LNCaP clone FGC (cell line): ENCODE data around the gene ADGRG6.
A peak's percentile ranks its signal among the peaks of the same experiment; 100 is the strongest.

Experiments
- DNase-seq: peaks from one replicate; pipeline ENCODE4 v3.0.0-alpha.2; 2011; ENCODE audit warnings: low read depth
- H3K4me3 ChIP-seq: 2 replicates; pipeline ENCODE4 v1.5.1; 2011; ENCODE audit warnings: mild to moderate bottlenecking, low read depth, low read length, control low read depth
- TF ChIP-seq, protein P1 (sequence below): IDR thresholded peaks from 2 replicates; pipeline ENCODE4 v1.5.1; 2012; ENCODE audit warnings: mild to moderate bottlenecking; ENCODE audit not compliant: control insufficient read depth, insufficient read depth; ENCODE audit errors: extremely low read depth

ADGRG6 gene

DNA sequence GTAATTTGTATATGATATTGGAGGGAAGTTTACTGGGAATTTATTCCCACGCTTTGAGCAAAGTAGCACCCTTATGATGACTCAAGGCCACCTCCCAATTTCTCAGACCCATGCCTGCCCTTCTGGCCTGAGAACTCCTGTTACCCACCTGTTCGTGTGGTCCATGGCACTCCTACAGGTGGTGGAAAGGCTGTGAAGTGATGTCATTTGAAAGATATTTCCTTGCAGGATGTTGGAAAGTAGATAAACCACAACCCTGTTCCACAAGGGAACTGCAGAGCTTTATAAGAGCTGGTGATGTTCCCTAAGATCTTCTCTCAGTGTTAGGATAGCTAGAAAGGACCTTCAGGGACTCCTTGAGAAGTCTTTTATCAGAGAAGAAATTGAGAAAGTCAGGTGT lies 70.5 kb downstream of the ADGRG6 start:
- H3K4me3 ChIP-seq = no peak overlapping the region
- TF ChIP-seq, protein P1, sequence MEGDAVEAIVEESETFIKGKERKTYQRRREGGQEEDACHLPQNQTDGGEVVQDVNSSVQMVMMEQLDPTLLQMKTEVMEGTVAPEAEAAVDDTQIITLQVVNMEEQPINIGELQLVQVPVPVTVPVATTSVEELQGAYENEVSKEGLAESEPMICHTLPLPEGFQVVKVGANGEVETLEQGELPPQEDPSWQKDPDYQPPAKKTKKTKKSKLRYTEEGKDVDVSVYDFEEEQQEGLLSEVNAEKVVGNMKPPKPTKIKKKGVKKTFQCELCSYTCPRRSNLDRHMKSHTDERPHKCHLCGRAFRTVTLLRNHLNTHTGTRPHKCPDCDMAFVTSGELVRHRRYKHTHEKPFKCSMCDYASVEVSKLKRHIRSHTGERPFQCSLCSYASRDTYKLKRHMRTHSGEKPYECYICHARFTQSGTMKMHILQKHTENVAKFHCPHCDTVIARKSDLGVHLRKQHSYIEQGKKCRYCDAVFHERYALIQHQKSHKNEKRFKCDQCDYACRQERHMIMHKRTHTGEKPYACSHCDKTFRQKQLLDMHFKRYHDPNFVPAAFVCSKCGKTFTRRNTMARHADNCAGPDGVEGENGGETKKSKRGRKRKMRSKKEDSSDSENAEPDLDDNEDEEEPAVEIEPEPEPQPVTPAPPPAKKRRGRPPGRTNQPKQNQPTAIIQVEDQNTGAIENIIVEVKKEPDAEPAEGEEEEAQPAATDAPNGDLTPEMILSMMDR = no peak
- peak; percentile 65 for DNase-seq

DNA sequence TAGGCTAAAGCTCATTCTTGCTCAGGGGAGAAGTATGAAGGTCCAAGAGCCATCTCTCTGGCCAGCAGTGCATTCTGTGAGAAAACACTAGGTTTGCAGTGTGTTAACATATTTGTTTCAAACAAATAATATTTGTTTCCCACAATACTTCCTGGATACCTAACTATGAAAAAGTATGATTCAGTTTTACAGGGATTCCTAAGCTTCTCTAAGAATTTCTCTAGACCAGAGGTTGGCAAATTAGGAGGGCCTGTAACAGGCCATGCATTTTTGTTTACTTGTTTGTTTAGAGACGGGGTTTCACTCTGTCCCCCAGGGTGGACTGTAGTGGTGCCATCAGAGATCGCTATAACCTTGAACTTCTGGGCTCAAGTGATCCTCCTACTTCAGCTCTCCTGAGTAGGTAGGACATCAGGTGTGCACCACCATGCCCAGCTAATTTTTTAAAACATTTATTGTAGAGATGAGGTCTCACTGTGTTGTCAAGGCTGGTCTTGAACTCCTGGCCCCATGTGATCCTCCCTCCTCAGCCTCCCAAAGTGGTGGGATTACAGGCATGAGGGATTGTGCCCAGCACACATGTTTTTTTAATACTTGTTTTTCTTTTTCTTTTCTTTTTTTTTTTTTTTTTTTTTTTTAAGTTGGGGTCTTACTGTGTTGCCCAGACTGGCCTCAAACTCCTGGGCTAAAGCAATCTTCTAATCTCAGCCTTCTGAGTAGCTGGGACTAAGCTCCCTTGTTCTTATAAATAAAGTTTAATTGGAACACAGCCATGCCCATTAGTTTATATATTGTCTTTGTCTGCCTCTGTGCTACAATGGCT lies 71.7 kb downstream of the ADGRG6 start:
- DNase-seq = peak; percentile 46
- TF ChIP-seq, protein P1 = no peak
- H3K4me3 ChIP-seq = no peak overlapping the region

DNA sequence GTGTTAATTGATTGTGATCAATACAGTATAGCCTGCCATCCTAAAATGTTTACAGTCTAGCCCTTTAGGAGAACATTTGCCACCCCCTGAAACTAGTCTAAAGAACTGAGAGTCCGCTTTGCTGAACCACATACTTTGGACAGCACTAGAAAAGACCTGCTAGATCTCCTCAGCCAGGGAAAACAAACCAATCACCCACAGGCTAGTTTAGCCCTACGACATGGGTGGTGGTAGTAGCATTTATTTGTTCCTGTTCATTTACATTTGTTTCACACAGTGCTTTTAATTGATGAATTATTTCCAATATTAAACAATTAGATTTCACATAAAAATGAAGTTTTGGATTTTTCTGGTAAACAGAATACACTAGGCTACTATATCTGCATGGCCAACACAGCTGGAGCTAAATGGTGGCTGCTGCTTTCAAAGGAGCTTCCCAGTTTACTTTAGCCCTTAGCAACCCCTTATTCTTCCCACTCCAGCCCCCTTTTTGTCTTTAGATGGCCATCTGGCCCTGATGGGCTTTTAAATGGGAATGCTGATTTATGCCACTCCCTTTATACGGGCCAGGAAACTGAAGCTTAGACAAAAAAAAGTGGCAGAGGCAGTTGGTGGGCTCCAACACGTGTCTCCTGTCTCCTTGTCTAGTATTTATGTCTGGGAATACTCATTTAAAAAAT lies 72.4 kb downstream of the ADGRG6 start:
- no peak for DNase-seq

DNA sequence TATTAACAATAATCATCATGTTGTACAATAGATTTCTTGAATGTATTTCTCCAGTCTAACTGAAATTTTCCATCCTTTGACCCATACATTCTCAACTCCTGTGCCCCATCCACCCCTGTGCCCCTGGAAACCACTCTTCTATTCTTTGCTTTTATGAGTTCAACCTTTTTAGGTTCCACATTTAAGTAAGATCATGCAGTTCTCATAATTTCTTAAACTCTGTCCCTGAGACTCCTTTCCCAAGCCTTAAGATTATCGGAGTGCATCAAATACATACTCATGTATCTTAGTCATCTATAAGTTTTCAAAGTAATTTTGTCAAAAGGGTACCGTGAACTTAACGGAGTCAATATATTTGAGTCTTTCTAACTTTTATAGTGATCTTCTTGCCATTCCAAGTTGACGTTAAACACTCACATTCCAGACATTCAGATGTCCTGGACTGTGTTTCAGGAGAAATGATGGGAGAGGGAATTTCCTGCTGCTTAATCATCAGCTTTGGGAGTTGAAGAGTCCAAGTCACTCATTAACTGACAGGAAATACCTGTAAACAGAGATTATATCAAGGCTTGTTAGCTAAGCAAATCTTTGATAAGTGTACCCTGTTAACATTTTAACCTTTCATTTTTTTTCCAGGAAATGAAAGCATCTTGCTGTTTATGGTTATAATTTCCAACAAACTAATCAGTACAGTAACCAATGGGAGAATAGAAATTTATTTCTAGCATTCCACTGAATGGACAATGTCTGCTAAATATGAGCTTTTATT lies 73.3 kb downstream of the ADGRG6 start:
- no peak overlapping the region for H3K4me3 ChIP-seq
- TF ChIP-seq, protein P1 = no peak
- DNase-seq = peak; percentile 98

More for the DNA sequence above, 72.4 kb downstream of the ADGRG6 start:
- no peak overlapping the region for H3K4me3 ChIP-seq
- TF ChIP-seq, protein P1 = no peak

DNA sequence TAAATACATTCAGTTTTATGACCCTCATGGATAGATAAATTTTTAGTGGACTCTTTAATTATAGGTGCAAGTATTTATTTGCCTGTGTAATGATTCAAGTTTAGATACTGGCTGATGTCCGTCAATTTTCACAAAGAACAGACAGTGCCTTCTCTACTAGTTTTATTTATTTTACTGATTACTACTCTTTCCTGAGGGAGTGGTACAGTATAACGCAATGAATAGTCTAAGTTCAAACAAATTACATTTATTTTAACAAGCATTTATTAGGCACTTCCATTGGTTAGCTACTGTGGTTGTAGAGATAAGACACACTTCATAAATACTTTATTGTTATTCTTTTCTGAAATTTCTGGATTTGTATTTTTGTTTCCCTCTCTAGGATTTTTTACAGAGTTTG lies 74.3 kb downstream of the ADGRG6 start:
- no peak overlapping the region for H3K4me3 ChIP-seq
- TF ChIP-seq, protein P1 = no peak
- DNase-seq = peak; percentile 98

DNA sequence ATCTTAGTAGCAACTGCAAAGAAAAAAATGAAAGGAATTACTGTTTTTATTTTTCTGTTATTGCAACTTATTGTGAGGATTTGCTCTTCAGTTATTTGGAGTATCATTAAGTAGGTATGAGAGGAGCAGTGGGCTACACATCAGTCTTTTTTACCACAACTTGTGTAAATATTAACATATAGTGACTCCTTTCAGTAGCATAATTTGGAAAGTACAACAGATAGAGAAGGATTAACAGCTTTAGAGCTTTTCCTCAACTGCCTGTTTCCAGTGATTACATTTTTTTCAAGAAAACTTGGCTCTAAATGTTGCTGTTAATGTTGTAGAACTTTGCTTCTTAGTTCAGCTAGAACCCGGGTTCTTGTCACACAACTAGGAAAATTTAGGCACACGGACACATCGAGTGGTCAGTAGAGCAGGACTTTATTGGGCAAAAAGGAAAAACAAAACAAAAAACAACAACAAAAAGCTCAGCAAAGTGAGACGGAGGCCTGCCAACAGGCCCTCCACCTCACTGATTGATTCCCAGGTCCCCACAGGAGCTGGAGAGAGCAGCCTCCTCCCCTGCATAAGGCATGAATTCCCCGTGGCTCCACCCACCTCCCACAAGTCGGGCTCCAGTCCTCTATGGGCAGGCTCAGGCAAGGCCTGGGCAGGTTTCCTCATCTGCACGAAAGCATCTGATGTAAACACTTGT lies 75.1 kb downstream of the ADGRG6 start:
- TF ChIP-seq, protein P1 = no peak
- peak; percentile 70 for DNase-seq
- no peak overlapping the region; the same call in 1 of the 2 replicates for H3K4me3 ChIP-seq
